GM12872 (cell line): ENCODE measurements around the gene SETD2.

ENCODE experiments used
- CTCF ChIP-seq: IDR thresholded peaks from 3 replicates; pipeline ENCODE4 v1.5.1; 2011; ENCODE audit warnings: low read depth, mild to moderate bottlenecking, low read length, moderate library complexity; ENCODE audit not compliant: insufficient read depth

The SETD2 gene

GRCh38 chr3:47193871-47194859 is 30.3 kb upstream of the SETD2 start:
- no peak for TF ChIP-seq CTCF

- no peak for TF ChIP-seq CTCF
Measured at GRCh38 chr3:47186285-47186684, 22.4 kb upstream of the SETD2 start.

- TF ChIP-seq CTCF = no peak
Measured at GRCh38 chr3:47176582-47176981, 12.7 kb upstream of the SETD2 start.

- no peak for TF ChIP-seq CTCF
Measured at GRCh38 chr3:47163169-47164006, 525 bp downstream of the SETD2 start.

- TF ChIP-seq CTCF = no peak
Measured at GRCh38 chr3:47162697-47163168, 1.2 kb downstream of the SETD2 start.

- TF ChIP-seq CTCF = no peak
Measured at GRCh38 chr3:47161983-47162696, 1.8 kb downstream of the SETD2 start.
